ENCODE data around the gene EVA1A. TPM values are rescaled to one million over a fixed set of nuclear protein-coding genes. Genes with fewer than 3 reads are reported as not detected.

Gene EVA1A
- total RNA-seq, 3 donors from 2014 or later (not counting 1 experiment from before 2014, with no cell fraction given), result not detected

DNA sequence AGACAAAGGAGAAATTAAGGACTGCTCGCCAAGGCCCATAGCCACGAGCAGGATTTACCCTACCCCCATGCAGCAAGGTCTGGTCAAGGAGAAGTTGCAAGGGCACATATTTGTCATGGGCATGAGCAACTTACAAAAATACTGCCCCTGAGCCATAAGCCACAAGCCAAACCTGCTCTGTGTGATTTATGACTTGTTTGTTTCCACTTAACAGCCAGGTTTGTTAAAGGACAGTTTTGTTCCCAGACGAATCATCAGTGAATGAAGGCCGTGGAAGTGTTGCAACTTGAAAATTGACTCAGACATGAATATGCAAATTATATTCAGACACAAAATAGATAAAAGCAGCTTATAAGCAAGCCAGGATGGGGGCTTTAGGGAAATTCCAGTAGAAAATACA is 31.3 kb upstream of the EVA1A start:
- peaks cover 9 to 12% of the 10 kb centered on the region in 2 donors for H3K27me3 Mint-ChIP-seq (ENCODE audit: low read depth in 2 of 2)
- WGBS (ENCODE audit: insufficient coverage), result 53% methylated on average over 3 of the region's 4 CpGs
- no peaks in the 10 kb centered on the region for H3K36me3 Mint-ChIP-seq
- Histone ChIP-seq H3K4me1 (ENCODE audit: control insufficient read depth, insufficient read depth, low read length) (no peaks in the 10 kb centered on the region), H3K36me3 (ENCODE audit: control insufficient read depth, insufficient read depth, low read length) (no peaks in the 10 kb centered on the region), H3K27ac (ENCODE audit: low read length) (no peak overlapping the region), H3K9me3 (ENCODE audit: control insufficient read depth, insufficient read depth, low read length) (no peaks in the 10 kb centered on the region), H3K4me3 (ENCODE audit: low read length) (no peak overlapping the region), H3K27me3 (ENCODE audit: control insufficient read depth, insufficient read depth, low read length) (no peaks in the 10 kb centered on the region)
- no peak overlapping the region for H3K27ac Mint-ChIP-seq
- DNase-seq (no peak), ATAC-seq (no peak)
- H3K4me1 Mint-ChIP-seq, result no peaks in the 10 kb centered on the region
- H3K9me3 Mint-ChIP-seq, result no peaks in the 10 kb centered on the region
- intact Hi-C loops (cut with micrococcal nuclease), result no loop called here
- no peak overlapping the region for H3K4me3 Mint-ChIP-seq
- TF ChIP-seq, protein P1, sequence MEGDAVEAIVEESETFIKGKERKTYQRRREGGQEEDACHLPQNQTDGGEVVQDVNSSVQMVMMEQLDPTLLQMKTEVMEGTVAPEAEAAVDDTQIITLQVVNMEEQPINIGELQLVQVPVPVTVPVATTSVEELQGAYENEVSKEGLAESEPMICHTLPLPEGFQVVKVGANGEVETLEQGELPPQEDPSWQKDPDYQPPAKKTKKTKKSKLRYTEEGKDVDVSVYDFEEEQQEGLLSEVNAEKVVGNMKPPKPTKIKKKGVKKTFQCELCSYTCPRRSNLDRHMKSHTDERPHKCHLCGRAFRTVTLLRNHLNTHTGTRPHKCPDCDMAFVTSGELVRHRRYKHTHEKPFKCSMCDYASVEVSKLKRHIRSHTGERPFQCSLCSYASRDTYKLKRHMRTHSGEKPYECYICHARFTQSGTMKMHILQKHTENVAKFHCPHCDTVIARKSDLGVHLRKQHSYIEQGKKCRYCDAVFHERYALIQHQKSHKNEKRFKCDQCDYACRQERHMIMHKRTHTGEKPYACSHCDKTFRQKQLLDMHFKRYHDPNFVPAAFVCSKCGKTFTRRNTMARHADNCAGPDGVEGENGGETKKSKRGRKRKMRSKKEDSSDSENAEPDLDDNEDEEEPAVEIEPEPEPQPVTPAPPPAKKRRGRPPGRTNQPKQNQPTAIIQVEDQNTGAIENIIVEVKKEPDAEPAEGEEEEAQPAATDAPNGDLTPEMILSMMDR (IDR thresholded peaks at IDR 0.05), result no peak

DNA sequence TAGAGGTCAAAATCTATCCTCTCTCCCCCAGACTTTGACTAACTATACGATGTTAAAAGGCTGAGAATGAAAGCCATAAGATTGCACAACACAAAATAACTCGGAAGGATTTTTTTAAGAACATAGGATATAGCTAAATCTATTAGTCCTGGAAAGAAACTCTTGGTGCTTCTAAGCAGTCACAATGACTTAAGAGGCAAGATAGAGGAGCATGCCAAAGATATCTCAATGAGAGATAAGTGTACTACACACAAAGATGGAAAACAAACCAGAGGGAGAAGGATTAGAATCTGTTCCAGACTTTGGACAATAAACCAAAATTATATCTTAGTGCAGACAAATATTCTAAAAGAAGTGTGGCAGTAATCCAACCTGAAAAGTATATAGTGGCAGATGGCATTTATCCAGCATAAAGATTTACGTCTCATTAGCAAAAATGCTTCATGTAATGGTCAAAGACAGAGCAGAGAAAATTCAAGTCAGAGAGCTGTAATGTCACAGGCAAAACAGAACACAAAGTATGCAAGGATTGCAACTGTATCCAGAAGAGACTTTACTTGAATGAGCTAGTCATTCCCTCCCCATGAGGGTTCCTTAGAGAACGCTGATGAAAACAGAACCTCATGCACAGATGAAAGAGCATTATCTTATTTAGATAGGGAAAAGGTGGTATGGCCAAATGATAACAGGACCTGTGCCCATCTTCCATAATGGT is 28.8 kb upstream of the EVA1A start:
- intact Hi-C loops (cut with micrococcal nuclease), result no loop called here
- no peaks in the 10 kb centered on the region for H3K36me3 Mint-ChIP-seq
- 100% methylated on average over 3 of the region's 4 CpGs for WGBS (ENCODE audit: insufficient coverage)
- DNase-seq (no peak), ATAC-seq (no peak)
- no peaks in the 10 kb centered on the region for H3K4me1 ChIP-seq (ENCODE audit: control insufficient read depth, insufficient read depth, low read length)
- TF ChIP-seq, protein P1 (IDR thresholded peaks at IDR 0.05), result no peak
- no peak overlapping the region for H3K27ac Mint-ChIP-seq
- H3K36me3 ChIP-seq (ENCODE audit: control insufficient read depth, insufficient read depth, low read length), result no peaks in the 10 kb centered on the region
- no peaks in the 10 kb centered on the region for H3K4me1 Mint-ChIP-seq
- H3K9me3 Mint-ChIP-seq, result no peaks in the 10 kb centered on the region
- H3K27me3 Mint-ChIP-seq (ENCODE audit: low read depth in 2 of 2), result peaks cover 0 to 16% of the 10 kb centered on the region in 2 donors
- no peaks in the 10 kb centered on the region for H3K27me3 ChIP-seq (ENCODE audit: control insufficient read depth, insufficient read depth, low read length)
- no peaks in the 10 kb centered on the region for H3K9me3 ChIP-seq (ENCODE audit: control insufficient read depth, insufficient read depth, low read length)
- H3K4me3 ChIP-seq (ENCODE audit: low read length), result no peak overlapping the region
- H3K4me3 Mint-ChIP-seq, result no peak overlapping the region
- H3K27ac ChIP-seq (ENCODE audit: low read length), result no peak overlapping the region

DNA sequence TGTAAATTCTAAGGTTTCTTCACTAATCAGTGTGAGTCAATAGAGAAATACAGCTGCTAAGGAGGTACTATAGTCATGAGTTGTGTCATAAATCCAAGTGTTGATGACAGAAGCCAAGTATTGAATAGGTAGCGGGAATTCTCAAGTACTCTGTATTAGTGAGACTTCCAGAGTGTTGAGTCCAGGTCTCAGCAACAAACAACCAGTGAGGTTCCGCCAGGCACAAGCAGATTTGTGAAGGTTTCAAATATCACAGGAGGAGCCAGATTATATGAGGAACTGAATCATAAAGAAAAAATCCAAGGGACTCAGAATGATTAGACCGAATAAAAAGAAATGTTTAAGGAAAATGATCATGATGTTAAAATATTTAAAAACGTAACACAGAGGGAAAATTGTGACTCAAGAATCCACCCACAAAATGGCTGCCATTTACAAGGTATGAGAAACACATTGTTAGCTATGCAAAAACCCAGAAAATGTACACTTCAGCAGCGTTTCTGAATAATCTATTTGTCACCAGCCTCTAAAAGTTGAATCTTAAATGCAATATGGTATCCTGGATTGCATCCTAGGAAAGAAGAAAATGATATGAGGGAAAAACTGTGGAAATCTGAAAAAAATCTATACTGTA is 27.3 kb upstream of the EVA1A start:
- WGBS (ENCODE audit: insufficient coverage), result 85% methylated on average over 5 of the region's 5 CpGs
- no peaks in the 10 kb centered on the region for H3K4me1 Mint-ChIP-seq
- H3K36me3 Mint-ChIP-seq, result no peaks in the 10 kb centered on the region
- no peak overlapping the region for H3K4me3 ChIP-seq (ENCODE audit: low read length)
- ATAC-seq (no peak), DNase-seq (no peak)
- TF ChIP-seq, protein P1 (IDR thresholded peaks at IDR 0.05), result no peak
- no peak overlapping the region for H3K27ac ChIP-seq (ENCODE audit: low read length)
- no peaks in the 10 kb centered on the region for H3K27me3 ChIP-seq (ENCODE audit: control insufficient read depth, insufficient read depth, low read length)
- H3K27ac Mint-ChIP-seq, result no peak overlapping the region
- H3K9me3 ChIP-seq (ENCODE audit: control insufficient read depth, insufficient read depth, low read length), result no peaks in the 10 kb centered on the region
- no peaks in the 10 kb centered on the region for H3K36me3 ChIP-seq (ENCODE audit: control insufficient read depth, insufficient read depth, low read length)
- peaks cover 0 to 2% of the 10 kb centered on the region in 2 donors for H3K9me3 Mint-ChIP-seq
- peaks cover 7 to 11% of the 10 kb centered on the region in 2 donors for H3K27me3 Mint-ChIP-seq (ENCODE audit: low read depth in 2 of 2)
- no peaks in the 10 kb centered on the region for H3K4me1 ChIP-seq (ENCODE audit: control insufficient read depth, insufficient read depth, low read length)
- H3K4me3 Mint-ChIP-seq, result no peak overlapping the region
- intact Hi-C loops (cut with micrococcal nuclease), result no loop called here
